HG03460 (cell line): ENCODE measurements around the gene PEAK3.

Source experiments
- ATAC-seq: cut with Tn5 transposase; IDR thresholded peaks from one replicate; pipeline ENCODE4 v1.9.1; 2021; ENCODE audit not compliant: unreplicated experiment

PEAK3 gene, protein sequence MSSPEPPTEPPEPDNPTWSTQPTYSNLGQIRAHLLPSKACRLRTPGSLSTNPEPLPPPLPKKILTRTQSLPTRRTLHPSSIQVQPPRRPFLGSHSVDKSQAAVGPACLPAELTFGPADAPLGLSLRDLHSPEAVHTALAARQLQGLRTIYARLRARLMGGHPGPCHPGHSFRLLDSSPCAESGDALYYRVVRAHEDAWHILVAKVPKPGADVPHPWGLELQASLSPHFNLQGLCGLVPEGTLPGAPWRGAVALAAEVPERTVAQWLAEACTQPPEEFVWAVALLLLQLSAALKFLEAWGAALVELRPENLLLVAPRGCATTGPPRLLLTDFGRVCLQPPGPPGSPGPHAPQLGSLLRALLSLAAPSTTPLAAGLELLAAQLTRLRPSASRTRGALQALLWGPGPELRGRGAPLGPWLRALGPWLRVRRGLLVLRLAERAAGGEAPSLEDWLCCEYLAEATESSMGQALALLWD

DNA sequence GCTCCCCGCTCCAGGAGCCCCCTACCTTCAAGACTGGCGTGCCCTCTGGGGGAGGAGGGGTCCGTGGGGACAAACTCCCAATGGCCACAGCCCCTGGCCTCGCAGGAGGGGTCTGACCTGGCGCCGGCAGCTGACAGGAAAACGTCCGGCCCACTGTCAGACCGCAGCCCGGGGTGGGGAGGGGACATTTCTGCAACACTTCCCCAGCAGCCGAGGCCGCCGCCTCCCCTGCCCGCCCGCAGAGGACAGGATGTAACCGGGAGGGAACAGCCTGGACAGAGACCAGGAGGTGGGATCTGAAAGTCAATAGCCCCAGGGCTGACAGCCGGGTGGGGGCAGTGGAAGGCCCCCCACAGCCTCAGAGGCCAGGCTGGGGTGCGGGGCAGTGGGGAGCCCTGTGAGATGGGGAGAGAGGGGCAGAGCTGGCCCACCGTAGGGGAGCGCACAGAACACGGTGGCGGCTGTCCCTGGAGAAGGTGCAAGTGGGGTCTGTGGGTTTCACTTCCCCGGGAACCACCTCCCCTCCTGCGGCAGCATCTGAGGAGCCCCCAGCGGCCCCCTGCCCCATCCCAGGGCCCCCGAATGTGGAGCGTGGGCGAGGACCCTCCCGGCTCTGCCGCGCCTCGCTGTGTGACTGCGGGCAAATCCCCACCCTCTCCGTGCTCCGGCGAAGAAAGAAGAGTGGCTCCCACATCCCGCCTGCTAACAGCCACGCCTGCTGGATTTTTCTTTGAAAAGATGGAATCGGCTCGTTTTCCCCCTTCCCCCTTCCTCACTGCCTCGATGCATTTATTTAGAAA lies at the start of gene PEAK3:
TSS of gene PEAK3 (minus strand) at position 114 of the 800 bp plus-strand sequence. CDS start 1,244 bp downstream, outside the sequence.
- no peak for ATAC-seq

DNA sequence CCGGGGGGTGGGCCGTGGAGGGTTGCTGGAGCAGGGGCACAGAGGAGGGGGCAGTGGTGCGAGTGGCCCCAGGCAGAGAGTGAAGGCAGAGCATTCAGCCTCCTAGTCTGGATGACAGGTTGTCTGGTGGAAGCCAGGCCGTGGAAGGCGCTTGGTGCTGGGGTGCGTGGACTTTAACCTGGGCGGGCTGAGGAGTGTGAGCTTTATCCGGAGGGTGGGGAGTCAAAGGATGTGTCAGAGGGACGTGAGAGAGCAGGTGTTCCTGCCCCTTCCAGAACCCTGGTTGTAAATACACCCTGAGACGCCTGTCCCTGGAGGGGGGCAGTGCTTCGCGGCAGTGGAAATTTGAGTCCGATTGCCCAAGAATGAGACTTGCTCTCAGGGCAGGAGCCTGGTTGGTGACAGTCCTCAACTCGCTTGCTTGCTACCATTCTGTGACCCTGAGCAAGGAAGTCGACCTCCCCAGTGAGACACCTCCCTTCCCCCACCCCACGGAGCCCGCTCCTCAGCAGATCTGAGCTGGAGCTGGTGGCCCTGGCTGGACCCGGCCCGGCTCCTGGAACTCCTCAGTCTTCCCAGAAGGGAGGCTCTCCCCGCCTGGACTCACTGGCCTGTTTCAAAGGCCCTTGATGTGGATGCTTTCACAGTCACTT lies 48.8 kb upstream of the PEAK3 start:
- ATAC-seq: no peak

DNA sequence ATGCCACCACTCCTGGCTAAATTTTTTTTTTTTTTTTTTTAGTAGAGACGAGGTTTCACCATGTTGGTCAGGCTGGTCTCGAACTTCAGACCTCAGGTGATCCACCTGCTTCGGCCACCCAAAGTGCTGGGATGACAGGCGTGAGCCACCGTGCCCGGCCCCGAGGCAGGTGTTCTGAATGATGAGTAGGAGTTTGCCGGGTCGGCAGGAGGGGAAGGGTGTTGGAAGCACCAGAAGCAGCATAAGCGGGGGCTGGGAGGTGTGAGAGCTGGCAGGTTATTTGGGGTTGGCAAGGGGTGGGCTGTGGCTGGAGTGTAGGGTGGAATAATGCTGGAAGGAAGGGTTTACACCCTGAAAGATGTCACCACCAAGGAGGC lies 48.3 kb upstream of the PEAK3 start:
- no peak for ATAC-seq

DNA sequence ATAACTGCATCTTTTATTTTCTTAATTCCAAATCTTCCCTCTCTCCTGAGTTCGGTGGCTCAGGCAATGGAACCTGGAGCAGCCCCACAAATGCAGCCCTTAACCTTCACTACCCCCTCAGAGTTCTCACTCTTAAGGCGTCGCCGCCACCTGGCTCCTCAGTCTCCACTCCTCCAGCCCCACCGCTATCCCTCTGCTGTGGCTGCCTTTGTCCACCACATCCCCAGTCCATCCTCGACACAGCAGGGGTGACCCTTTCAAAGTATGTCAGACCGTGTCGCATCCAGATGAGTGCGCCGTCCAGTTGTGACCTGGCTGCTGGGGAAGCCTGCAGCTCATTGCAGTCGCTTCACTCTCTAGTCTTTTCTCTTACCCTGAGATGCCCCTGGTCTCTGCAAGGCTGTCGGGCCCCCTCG lies 47.5 kb upstream of the PEAK3 start:
- ATAC-seq: no peak

DNA sequence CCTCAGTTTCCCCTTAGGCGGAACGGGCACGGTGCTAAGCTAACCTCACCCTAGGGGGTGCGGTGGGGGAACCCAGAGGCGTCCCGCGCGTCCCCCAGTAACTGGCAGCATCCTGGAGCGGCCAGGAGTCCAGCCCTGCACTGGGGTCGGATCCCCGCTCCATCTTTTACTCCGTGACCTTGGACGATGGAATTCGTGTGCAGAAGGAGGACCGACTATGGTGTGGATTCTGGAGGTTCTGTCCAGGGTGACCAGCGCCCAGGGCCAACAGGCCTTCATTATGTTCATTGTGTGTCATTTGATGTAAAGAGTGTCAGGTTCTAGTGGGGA lies 47.1 kb upstream of the PEAK3 start:
- ATAC-seq: no peak

DNA sequence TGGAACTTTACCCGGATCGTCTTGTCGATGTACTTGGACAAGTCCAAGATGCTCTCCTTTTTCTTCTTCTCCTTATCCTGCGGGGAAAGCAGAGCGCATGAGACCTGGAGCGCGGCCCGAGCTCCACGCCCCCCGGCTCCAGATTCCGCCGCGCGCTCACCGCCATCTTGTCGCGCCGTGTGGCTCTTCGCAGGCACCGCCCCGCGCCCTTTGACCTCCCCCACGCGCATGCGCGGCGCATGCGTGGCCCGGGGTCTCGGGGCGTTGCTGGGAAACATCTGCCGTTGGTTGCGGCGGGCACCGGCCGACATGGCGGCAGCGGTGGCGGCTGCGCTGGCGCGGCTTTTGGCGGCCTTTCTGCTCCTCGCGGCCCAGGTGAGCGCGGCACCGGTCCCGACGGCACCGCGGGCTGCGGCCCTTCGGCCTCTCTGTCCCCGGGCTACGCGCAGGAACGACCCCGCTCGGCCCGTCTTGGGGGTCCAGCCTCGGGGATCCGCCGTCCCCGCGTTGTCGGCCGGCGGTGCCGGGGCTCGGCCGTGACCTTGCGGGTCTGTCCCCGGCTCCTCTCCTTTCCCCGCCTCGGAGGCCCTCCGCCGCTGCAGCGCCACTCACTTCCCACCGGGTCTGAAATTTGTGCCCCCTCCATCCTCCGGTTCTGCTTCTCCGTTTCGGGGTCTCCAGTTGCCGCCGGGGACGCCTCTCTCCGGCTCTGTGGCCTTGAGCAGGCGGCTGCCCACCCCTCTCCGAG lies 46.6 kb upstream of the PEAK3 start, which contains the start of the genes LSM7 and SPPL2B:
TSS of gene LSM7 (minus strand) at position 186 of the 748 bp plus-strand sequence. CDS start at position 166, 20 bp downstream.
TSS of gene SPPL2B (plus strand) at position 284 of the 748 bp plus-strand sequence. CDS start at position 310, 26 bp downstream.
- peak; percentile 44 for ATAC-seq

DNA sequence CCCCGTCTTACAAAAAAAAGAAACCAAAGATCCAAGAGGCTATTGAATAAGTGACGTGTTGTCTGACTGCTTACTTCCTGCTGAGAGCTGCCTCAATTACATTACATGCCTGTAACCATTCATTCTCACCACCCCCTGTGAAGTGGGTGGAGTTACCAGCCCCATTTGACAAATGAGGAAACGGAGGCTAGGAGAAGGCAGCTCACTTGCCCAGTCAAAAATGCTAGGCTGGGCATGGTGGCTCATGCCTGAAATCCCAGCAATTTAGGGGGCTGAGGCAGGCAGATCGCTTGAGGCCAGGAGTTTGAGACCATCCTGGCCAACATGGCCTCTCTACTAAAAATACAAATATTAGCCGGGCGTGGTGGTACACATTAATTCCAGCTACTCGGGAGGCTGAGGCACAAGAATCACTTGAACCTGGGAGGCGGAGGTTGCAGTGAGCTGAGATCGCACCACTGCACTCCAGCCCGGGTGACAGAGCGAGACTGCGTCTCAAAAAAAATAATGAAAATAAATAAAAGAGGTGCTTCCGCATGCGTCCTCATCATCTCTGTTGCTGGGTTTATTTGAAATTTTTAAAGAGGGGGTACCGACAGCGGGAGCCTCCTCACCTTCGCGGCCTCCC lies 45.9 kb upstream of the PEAK3 start:
- peak; percentile 1 for ATAC-seq

DNA sequence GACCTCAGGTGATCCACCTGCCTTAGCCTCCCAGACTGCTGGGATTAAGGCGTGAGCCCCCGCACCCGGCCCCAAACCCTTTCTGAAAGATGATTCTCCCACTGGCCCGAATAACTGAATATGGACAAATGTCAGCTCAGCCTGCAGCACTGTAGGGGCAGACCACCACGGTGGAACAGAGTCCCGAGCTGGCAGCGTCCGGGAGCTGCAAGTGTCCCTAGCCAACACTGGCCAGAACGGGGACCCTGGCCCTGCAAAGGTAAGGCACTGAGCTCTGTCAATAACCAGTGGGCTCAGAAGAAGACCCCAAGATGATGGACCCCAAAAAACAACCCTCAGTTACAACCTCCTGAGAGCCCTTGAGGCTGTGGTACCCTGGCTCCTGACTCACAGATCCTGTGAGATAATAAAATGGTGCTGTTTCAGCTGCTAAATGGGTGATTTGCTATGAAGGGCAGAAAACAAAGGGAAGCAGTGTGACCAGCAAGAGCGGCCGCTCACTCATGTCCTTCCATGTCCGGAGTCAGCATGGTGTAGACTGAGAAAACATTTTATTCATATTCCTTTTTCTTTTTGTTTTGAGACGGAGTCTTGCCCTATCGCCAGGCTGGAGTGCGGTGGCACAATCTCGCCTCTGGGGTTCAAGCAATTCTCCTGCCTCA lies 44.9 kb upstream of the PEAK3 start:
- ATAC-seq: no peak

DNA sequence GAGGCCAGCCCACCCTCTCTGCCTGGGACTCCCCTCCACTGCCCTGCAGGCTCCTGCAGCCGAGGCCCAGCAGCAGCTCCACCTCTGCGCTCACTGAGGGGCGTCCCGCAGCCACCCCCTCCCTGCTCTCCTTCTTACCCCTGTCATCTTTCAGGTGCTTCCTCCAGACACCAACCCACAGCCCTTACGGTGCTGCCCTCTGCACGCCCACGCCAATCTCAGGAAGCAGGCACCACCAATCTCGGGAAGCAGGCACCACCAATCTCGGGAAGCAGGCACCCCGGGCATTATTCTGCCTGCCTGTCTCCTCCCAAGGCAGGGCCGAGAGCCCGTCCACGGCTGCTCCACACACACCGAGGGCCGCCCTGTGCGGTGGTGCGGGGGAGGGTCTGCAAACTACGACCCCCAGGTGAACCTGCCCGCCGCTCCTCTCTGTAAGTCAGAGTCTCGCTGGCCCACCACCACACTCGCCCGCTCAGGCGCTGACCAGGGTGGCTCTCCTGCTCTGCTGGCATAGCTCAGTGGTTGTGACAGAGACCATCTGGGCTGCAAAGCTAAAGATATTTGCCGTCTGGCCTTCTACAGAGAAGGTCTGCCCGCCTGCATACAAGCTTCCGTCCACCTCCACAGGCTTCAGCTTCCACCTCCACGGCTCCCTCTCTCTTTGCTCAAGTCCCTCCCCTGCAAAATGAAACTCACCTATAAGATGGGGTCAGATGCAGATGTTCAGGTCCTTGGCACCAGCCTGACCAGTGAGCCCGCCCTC lies 43.5 kb upstream of the PEAK3 start:
- no peak for ATAC-seq

DNA sequence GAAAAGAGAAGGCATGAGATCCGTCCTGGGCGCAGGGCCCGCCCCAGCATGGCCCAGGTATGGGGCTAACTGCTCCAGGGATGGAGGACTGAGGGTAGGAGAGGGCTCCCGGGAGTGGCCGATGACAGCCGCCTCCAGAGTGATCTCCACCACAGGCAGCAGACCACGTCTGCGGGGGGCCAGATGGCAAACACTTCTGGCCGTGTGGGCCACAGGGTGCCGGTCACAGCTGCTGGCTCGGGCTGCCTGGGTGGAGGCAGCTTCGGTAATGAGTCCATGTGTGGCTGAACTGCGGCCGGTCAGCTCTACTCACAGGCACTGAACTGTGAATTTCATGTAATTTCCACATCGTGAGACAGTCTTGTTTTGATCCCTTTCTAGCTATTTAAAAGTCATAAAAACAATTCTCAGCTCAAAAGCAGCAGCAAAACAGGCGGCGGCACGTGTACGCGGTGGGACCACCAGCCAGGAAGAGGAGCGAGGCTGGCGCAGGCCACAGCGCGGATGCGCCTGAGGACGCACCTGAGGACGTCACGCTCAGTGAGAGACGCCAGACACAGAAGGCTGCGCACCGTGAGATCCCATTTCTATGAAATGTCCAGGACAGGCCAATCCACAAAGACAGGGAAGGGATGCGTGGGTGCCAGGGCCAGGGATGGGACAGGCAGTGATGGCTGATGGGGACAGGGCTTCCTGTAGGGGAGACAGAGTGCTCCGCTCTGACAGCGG lies 42.4 kb upstream of the PEAK3 start:
- no peak for ATAC-seq

DNA sequence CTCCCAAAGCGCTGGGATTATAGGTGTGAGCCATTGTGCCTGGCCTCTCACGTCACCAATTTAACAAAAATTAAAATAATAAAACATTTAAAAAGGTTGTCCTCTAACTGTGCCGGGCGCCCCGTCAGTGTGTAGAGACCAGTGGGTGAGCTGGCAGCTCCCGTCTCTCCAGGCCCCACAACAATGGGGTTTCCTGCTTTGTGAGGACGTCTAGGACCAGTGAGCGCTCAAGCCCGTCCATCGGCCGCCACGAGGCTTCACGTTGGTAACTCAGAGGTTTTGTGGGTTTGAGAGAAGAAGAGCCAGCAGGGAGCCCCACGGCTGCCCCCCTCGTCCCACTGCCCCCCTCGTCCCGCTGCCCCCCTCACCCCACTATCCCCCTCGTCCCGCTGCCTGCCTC lies 41.7 kb upstream of the PEAK3 start:
- ATAC-seq: no peak

DNA sequence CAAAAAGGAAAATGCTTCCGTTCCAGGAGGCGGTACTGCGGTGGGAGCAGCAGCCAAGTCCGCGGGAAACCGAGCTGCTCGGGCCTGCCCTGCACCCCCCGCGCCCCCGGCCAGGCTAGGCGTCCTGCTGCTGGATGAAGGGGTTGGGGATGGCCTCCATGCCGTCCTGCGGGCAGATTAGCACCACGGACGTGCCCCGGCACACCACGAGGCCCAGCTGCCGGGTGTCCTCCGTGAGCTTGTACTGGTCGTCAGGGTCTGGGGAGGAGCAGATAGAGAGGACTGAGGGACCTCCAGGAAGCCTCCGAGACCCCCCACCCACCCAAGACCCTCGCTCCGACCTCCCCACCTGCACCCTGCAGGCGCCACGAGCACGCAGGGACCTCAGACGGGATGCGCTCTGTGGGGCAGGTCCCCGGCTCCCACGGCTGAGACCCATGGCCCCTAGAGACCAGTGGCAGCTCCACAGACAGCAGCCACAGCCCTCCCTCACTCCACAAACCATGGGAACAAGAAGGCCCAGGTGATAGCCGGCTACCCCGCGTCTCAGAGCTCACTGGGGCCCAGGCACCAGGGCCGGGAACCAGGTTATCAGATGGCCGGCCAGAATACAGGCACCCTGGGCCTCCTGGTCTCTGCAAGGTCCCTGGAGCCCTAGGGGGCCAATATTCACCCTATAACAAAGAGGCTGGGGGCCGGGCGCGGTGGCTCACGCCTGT lies 39.7 kb upstream of the PEAK3 start:
- ATAC-seq: no peak

DNA sequence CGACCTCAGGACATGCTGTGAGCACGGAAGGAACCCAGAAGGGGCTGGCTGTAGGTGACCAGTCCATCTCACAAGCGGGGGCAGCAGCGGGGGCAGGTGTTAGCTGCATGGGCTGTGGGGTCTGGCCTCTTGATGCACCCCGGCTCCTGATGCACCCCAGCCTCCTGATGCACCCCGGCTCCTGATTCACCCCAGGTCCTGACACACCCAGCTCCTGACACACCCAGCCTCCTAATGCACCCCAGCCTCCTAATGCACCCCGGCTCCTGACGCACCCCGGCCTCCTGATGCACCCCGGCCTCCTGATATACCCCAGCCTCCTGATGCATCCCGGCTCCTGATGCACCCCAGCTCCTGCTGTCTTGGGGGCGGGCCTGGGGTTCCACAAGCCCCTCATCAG lies 39.0 kb upstream of the PEAK3 start:
- no peak for ATAC-seq

DNA sequence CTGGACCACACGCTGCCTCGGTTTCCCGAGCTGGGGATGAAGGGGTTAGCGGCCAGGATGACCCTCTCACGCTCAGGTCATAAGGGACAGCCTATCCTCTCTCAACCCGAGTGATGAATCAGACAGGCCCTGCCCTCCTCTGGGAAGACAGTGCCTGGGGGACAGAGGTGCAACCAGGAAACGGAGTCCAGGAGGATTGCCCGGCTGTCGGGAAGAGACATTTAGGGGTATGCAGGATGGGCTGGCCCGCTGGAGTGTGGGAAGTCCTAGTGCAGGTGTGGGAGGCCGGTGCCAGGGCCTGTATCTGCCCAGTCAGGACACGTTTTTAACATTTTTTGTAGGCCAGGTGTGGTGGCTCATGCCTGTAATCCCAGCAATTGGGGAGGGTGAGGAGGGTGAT lies 38.1 kb upstream of the PEAK3 start:
- no peak for ATAC-seq

DNA sequence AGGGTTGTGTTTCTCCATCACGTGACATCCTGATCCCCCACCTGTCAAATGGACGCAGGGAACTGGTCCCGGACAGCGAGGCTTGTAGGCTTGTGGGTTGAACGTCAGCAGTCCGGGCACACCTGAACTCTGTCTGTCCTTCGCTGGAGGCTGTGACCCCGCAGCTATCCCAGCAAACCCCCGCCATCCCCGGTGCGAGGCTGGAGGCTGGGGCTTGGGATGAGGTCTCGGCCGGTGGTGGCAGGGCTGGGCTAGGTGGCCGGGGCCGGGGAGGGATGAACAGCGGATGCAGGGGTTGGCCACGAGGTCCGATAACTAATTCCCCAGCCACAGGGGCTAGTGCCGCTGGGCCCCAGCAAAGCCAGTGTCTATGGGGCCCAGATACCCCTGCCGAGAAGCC lies 37.6 kb upstream of the PEAK3 start:
- ATAC-seq: no peak

DNA sequence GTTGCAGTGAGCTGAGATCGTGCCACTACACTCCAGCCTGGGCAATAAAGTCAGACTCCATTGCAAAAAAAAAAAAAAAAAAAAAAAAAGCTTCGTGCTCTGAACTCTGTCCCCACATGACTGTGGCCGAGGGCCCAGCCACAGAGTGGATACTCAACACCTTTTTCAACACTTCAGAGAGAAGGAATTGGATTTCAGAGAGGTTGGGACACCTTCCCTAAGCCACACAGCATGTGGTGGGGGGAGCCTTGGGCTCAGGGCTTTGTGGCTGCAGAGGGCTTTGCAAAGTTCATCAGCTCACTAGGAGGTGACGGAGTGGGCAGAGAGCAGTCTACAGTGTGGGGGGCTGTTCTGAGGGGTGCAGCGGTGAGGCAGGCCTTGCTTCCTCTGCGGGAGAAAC lies 36.9 kb upstream of the PEAK3 start:
- ATAC-seq: no peak

DNA sequence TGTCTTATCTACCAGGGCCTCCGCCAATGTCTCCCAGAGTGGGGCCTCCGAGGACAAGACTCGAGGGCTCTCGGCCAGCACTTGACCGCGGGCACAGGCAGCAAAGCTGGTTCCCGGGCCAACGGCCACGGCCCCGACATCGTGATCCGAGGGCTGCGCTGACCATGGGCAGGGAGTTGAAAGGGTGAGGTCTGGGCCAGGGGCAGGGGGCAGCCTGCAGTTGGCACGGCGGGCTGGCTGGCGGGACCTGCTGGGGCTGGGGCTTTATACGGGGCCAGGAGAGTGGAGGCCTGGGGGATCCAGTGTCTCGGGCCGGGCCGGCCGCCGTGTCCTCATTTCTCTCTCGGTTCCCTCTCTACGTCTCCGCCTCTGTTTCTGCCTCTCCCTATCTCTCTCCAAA lies 35.8 kb upstream of the PEAK3 start:
- no peak for ATAC-seq

DNA sequence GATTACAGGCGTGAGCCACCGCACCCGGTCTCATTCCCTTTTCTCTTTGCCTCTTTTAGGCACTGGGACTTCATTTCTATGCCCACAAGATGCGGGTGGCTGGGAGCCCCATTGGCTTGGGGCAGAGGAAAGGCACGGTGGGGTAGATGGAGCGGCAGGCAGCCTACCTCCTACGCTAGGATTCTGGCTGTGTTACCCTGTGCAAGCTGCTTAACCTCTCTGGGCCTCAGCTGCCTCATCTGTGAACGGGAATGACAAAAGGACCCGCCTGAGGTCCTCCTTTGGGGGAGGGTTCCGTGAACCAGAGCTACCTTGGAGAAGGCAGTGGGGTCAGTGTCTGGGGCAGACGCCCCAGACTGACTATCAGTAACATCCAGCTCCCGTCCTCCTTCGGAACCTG lies 35.3 kb upstream of the PEAK3 start:
- ATAC-seq: no peak
